ENCODE results near the gene CDR2. TPM values are rescaled to one million over a fixed set of nuclear protein-coding genes. Genes with fewer than 3 reads are reported as not detected.

CDR2 gene
- total RNA-seq, 1 experiment from 2014 or later, result 14.7 TPM

- ATAC-seq (no peak), DNase-seq (no peak)
- peaks cover 10% of the 10 kb centered on the region; the same call in 1 of the 2 replicates for H4K20me1 ChIP-seq (ENCODE audit: low read length)
- peaks cover 32% of the 10 kb centered on the region for H3K4me1 ChIP-seq (ENCODE audit: insufficient read depth, low read length)
- no TSS peak for BruUV-seq (replicated peaks)
- peaks cover 3% of the 10 kb centered on the region for H3F3A ChIP-seq (ENCODE audit: low read length, unreplicated experiment)
- H2AFZ ChIP-seq (ENCODE audit: low read length), result no peak overlapping the region
- no peak overlapping the region for H3K4me3 ChIP-seq (ENCODE audit: low read length)
- no peak overlapping the region for H3K27ac ChIP-seq (ENCODE audit: low read length)
- H3K36me3 ChIP-seq (ENCODE audit: low read depth, low read length), result peaks cover 15% of the 10 kb centered on the region
- H3K27me3 ChIP-seq (ENCODE audit: low read length), result no peaks in the 10 kb centered on the region
- intact Hi-C loops (cut with micrococcal nuclease), result no loop called here
- H3K9me3 ChIP-seq (ENCODE audit: low read length), result no peaks in the 10 kb centered on the region
- H3K4me2 ChIP-seq (ENCODE audit: low read length), result no peak overlapping the region
- POLR2A ChIA-PET (ENCODE audit: unreplicated experiment), result no interaction called here
- H3K9ac ChIP-seq (ENCODE audit: low read length), result no peak overlapping the region
- H3K79me2 ChIP-seq (ENCODE audit: low read length), result peaks cover 73% of the 10 kb centered on the region
- CTCF ChIA-PET, result no interaction called here
- no peaks in the 10 kb centered on the region for H3K9me2 ChIP-seq (replicated peaks; ENCODE audit: low read length)
- TF ChIP-seq EZH2phosphoT487 (IDR thresholded peaks at IDR 0.05; ENCODE audit: borderline replicate concordance, low read length) (no peak), CTCF (conservative IDR thresholded peaks at IDR 0.05; ENCODE audit: low read depth, low read length) (no peak), EZH2 (IDR thresholded peaks at IDR 0.05; ENCODE audit: low read length, unreplicated experiment) (no peak)
These were observed 7.5 kb downstream of the CDR2 start for GRCh38 chr16:22366889-22367288.

GRCh38 chr16:22366371-22366770, 8.0 kb downstream of the CDR2 start:
- ATAC-seq (no peak), DNase-seq (no peak)
- ChIA-PET CTCF (no interaction called here), POLR2A (ENCODE audit: unreplicated experiment) (no interaction called here)
- peaks cover 10% of the 10 kb centered on the region; the same call in 1 of the 2 replicates for H4K20me1 ChIP-seq (ENCODE audit: low read length)
- no peak for TF ChIP-seq EZH2phosphoT487 (IDR thresholded peaks at IDR 0.05; ENCODE audit: borderline replicate concordance, low read length)
- no peak for TF ChIP-seq EZH2 (IDR thresholded peaks at IDR 0.05; ENCODE audit: low read length, unreplicated experiment)
- no peak for TF ChIP-seq CTCF (conservative IDR thresholded peaks at IDR 0.05; ENCODE audit: low read depth, low read length)
- no peak overlapping the region for H3K4me3 ChIP-seq (ENCODE audit: low read length)
- H3F3A ChIP-seq (ENCODE audit: low read length, unreplicated experiment), result peaks cover 3% of the 10 kb centered on the region
- no peak overlapping the region for H3K4me2 ChIP-seq (ENCODE audit: low read length)
- H3K9me2 ChIP-seq (replicated peaks; ENCODE audit: low read length), result no peaks in the 10 kb centered on the region
- intact Hi-C loops (cut with micrococcal nuclease), result no loop called here
- H3K36me3 ChIP-seq (ENCODE audit: low read depth, low read length), result peaks cover 15% of the 10 kb centered on the region
- no TSS peak for BruUV-seq (replicated peaks)
- H3K27ac ChIP-seq (ENCODE audit: low read length), result no peak overlapping the region
- no peak overlapping the region for H2AFZ ChIP-seq (ENCODE audit: low read length)
- no peak overlapping the region for H3K9ac ChIP-seq (ENCODE audit: low read length)
- peaks cover 68% of the 10 kb centered on the region for H3K79me2 ChIP-seq (ENCODE audit: low read length)
- peaks cover 27% of the 10 kb centered on the region for H3K4me1 ChIP-seq (ENCODE audit: insufficient read depth, low read length)
- H3K27me3 ChIP-seq (ENCODE audit: low read length), result no peaks in the 10 kb centered on the region
- no peaks in the 10 kb centered on the region for H3K9me3 ChIP-seq (ENCODE audit: low read length)

- no peak for TF ChIP-seq EZH2 (IDR thresholded peaks at IDR 0.05; ENCODE audit: low read length, unreplicated experiment)
- no peak for TF ChIP-seq EZH2phosphoT487 (IDR thresholded peaks at IDR 0.05; ENCODE audit: borderline replicate concordance, low read length)
- TF ChIP-seq CTCF (conservative IDR thresholded peaks at IDR 0.05; ENCODE audit: low read depth, low read length), result no peak
- no peaks in the 10 kb centered on the region for H3F3A ChIP-seq (ENCODE audit: low read length, unreplicated experiment)
- POLR2A ChIA-PET (ENCODE audit: unreplicated experiment), result no interaction called here
- no peak overlapping the region for H3K9ac ChIP-seq (ENCODE audit: low read length)
- no peaks in the 10 kb centered on the region for H3K9me3 ChIP-seq (ENCODE audit: low read length)
- CTCF ChIA-PET, result no interaction called here
- no peak overlapping the region for H3K4me2 ChIP-seq (ENCODE audit: low read length)
- BruUV-seq (replicated peaks), result no TSS peak
- peaks cover 15% of the 10 kb centered on the region for H3K36me3 ChIP-seq (ENCODE audit: low read depth, low read length)
- peaks cover 46% of the 10 kb centered on the region for H3K79me2 ChIP-seq (ENCODE audit: low read length)
- DNase-seq, result no peak
- 0 out of 2 replicates have a peak, but pooled peaks cover 3% of the 10 kb centered on the region for H4K20me1 ChIP-seq (ENCODE audit: low read length)
- H3K9me2 ChIP-seq (replicated peaks; ENCODE audit: low read length), result no peaks in the 10 kb centered on the region
- no peak overlapping the region for H3K27ac ChIP-seq (ENCODE audit: low read length)
- no peaks in the 10 kb centered on the region for H3K27me3 ChIP-seq (ENCODE audit: low read length)
- intact Hi-C loops (cut with micrococcal nuclease), result no loop called here
- H3K4me1 ChIP-seq (ENCODE audit: insufficient read depth, low read length), result peaks cover 10% of the 10 kb centered on the region
- no peak overlapping the region for H3K4me3 ChIP-seq (ENCODE audit: low read length)
- H2AFZ ChIP-seq (ENCODE audit: low read length), result no peak overlapping the region
- ATAC-seq, result no peak
These were observed 10.2 kb downstream of the CDR2 start for GRCh38 chr16:22364241-22364640.
